GM19463 (cell line): ENCODE measurements around the gene DSG2.

Source experiments
- ATAC-seq: cut with Tn5 transposase; IDR thresholded peaks from one replicate; pipeline ENCODE4 v1.9.1; 2021; ENCODE audit warnings: mild to moderate bottlenecking, moderate library complexity; ENCODE audit not compliant: unreplicated experiment

Gene DSG2

GRCh38 chr18:31551883-31552282, 53.9 kb downstream of the DSG2 start:
- ATAC-seq, result no peak

- no peak for ATAC-seq
Measured at GRCh38 chr18:31553800-31554199, 55.8 kb downstream of the DSG2 start.

- ATAC-seq, result no peak
Measured at GRCh38 chr18:31554776-31555175, 56.8 kb downstream of the DSG2 start.

GRCh38 chr18:31555971-31556747, 58.2 kb downstream of the DSG2 start:
- peak; percentile 69 for ATAC-seq

- ATAC-seq, result no peak
Measured at GRCh38 chr18:31557446-31557845, 59.5 kb downstream of the DSG2 start.

- no peak for ATAC-seq
Measured at GRCh38 chr18:31558567-31558966, 60.6 kb downstream of the DSG2 start.

- ATAC-seq, result no peak
Measured at GRCh38 chr18:31562726-31563125, 64.7 kb downstream of the DSG2 start.

- ATAC-seq, result no peak
Measured at GRCh38 chr18:31563778-31564177, 65.8 kb downstream of the DSG2 start.

GRCh38 chr18:31565345-31565744, 67.4 kb downstream of the DSG2 start:
- ATAC-seq, result no peak

- ATAC-seq, result no peak
Measured at GRCh38 chr18:31565782-31566512, 68.0 kb downstream of the DSG2 start.

GRCh38 chr18:31566576-31567306, 68.8 kb downstream of the DSG2 start:
- no peak for ATAC-seq

GRCh38 chr18:31572368-31572767, 74.4 kb downstream of the DSG2 start:
- ATAC-seq, result no peak

GRCh38 chr18:31573051-31573450, 75.1 kb downstream of the DSG2 start:
- no peak for ATAC-seq

GRCh38 chr18:31574359-31574758, 76.4 kb downstream of the DSG2 start:
- no peak for ATAC-seq

- ATAC-seq, result no peak
Measured at GRCh38 chr18:31575515-31576257, 77.7 kb downstream of the DSG2 start.

GRCh38 chr18:31576670-31577069, 78.7 kb downstream of the DSG2 start:
- peak; percentile 71 for ATAC-seq

GRCh38 chr18:31577195-31577594, 79.2 kb downstream of the DSG2 start:
- ATAC-seq, result peak; percentile 46

- ATAC-seq, result no peak
Measured at GRCh38 chr18:31578126-31578525, 80.1 kb downstream of the DSG2 start.

- no peak for ATAC-seq
Measured at GRCh38 chr18:31579375-31579774, 81.4 kb downstream of the DSG2 start.

- no peak for ATAC-seq
Measured at GRCh38 chr18:31581498-31582197, 83.7 kb downstream of the DSG2 start.
